Peyer's patch (tissue), 4 donors: ENCODE data around the gene LHFPL5. TPM values are rescaled to one million over a fixed set of nuclear protein-coding genes. Genes with fewer than 3 reads are reported as not detected.
A peak's percentile ranks its signal among the peaks of the same experiment; 100 is the strongest.

Experiments
- DNase-seq, 3 donors: peaks; one replicate each; pipeline ENCODE4 v3.0.0-alpha.2; 2017 to 2019
- H3K27ac ChIP-seq, 4 donors: fragments of 200-600 bp; sonication (generic); one replicate each; pipeline ENCODE4 v1.5.1; 2016 to 2019
- H3K27me3 ChIP-seq, 2 donors: fragments of 200-600 bp; sonication (generic); one replicate each; pipeline ENCODE4 v1.5.1; 2019
- H3K36me3 ChIP-seq, 3 donors: fragments of 200-600 bp; sonication (generic); one replicate each; pipeline ENCODE4 v1.5.1; 2016 to 2019
- H3K4me1 ChIP-seq, 4 donors: fragments of 200-600 bp; sonication (generic); one replicate each; pipeline ENCODE4 v1.5.1; 2016 to 2019
- H3K4me3 ChIP-seq, 4 donors: fragments of 200-600 bp; sonication (generic); 1 replicate in 3 of 4; 2 replicates in 1 of 4; pipeline ENCODE4 v1.5.1; 2016 to 2019; ENCODE audit warnings: mild to moderate bottlenecking in 1 of 4
- H3K9me3 ChIP-seq, 4 donors: fragments of 200-600 bp; sonication (generic); one replicate each; pipeline ENCODE4 v1.5.1; 2016 to 2019; ENCODE audit warnings: mild to moderate bottlenecking in 1 of 4
- POLR2A ChIP-seq, 2 donors: fragments of 450-650 bp; IDR thresholded peaks; one replicate each; pipeline ENCODE4 v1.5.1; 2017; ENCODE audit warnings: antibody characterized with exemption in 2 of 2, mild to moderate bottlenecking in 2 of 2, moderate library complexity in 2 of 2
- total RNA-seq, 4 donors: library from RNA; depleted of rRNA; stranded (reverse); fragments of >200 nt; gene quantifications; one replicate each; pipeline ENCODE4 v1.1.0, GENCODE V29; 2016
- TF ChIP-seq, protein P1 (sequence below), 6 experiments: fragments of 450-650 bp in 4 of 6; fragments of 200-600 bp in 2 of 6; sonication (generic) in 1 of 6; IDR thresholded peaks; one replicate each; pipeline ENCODE4 v1.5.1; 2017 to 2019; ENCODE audit warnings: antibody characterized with exemption in 6 of 6, mild to moderate bottlenecking in 3 of 6, moderate library complexity in 1 of 6

Gene LHFPL5
- total RNA-seq, 4 donors from 2014 or later, result not detected

DNA sequence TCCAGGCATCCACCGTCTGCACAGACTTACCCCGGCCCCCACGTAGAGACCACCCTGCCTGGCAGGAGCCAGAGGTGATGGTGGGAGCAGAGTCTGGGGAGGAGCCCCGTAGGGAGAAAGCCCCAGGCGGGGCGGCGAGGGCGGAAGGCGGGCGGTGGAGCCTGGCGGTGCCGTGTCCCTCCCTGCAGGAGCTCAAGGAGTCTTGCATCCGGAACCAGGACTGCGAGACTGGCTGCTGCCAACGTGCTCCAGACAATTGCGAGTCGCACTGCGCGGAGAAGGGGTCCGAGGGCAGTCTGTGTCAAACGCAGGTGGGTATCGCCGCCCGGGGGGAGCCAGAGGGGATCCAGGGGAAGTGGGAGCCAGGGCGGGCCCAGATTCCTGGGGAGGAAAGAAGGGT is 18.3 kb upstream of the LHFPL5 start:
- Histone ChIP-seq H3K36me3 (no peaks in the 10 kb centered on the region), H3K4me1 (no peaks in the 10 kb centered on the region), H3K4me3 (no peak overlapping the region), H3K27ac (no peak overlapping the region), H3K27me3 (peaks cover 0 to 3% of the 10 kb centered on the region in 2 donors), H3K9me3 (no peaks in the 10 kb centered on the region)
- TF ChIP-seq, protein P1, sequence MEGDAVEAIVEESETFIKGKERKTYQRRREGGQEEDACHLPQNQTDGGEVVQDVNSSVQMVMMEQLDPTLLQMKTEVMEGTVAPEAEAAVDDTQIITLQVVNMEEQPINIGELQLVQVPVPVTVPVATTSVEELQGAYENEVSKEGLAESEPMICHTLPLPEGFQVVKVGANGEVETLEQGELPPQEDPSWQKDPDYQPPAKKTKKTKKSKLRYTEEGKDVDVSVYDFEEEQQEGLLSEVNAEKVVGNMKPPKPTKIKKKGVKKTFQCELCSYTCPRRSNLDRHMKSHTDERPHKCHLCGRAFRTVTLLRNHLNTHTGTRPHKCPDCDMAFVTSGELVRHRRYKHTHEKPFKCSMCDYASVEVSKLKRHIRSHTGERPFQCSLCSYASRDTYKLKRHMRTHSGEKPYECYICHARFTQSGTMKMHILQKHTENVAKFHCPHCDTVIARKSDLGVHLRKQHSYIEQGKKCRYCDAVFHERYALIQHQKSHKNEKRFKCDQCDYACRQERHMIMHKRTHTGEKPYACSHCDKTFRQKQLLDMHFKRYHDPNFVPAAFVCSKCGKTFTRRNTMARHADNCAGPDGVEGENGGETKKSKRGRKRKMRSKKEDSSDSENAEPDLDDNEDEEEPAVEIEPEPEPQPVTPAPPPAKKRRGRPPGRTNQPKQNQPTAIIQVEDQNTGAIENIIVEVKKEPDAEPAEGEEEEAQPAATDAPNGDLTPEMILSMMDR (IDR thresholded peaks at IDR 0.05), result no peak
- TF ChIP-seq POLR2A (IDR thresholded peaks at IDR 0.05), result no peak
- no peak for DNase-seq

DNA sequence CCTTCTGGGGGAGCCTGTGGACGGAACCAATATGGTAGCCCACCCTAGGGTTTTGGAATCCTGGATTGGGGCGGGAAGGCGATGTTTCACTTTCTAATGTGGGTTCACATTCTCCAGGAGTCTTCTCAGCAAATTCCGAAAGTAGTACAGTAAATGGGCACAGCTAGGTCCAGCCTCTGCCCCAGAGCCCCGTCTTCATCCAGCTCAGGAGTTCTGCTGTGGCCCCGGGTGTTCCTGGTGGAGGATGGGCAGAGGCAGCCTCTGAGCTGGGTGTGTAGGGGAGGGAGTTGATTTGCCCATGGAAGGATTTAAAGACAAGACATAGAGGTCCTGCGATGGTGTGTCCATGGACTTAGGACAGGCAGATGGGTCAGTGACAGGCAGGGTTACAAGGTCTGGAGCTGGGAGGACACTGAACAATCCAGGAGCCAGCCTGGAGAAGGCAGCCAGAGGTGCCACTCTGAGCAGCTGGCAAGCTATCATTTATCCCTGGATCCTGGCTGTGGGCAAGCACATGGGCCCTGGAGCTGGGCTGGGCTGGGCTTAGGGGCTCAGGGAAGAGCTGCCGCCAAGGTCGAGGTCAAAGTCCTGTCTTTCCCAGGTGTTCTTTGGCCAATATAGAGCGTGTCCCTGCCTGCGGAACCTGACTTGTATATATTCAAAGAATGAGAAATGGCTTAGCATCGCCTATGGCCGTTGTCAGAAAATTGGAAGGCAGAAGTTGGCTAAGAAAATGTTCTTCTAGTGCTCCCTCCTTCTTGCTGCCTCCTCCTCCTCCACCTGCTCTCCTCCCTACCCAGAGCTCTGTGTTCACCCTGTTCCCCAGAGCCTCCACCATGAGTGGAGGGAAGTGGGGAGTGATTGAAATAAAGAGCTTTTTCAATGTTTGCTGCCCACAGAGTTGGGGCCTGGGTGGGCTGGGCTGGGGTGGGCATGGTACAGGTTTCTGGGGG is 17.6 kb upstream of the LHFPL5 start:
- no peak overlapping the region for H3K4me3 ChIP-seq
- H3K4me1 ChIP-seq, result no peaks in the 10 kb centered on the region
- DNase-seq, result no peak
- peaks cover 0 to 3% of the 10 kb centered on the region in 2 donors for H3K27me3 ChIP-seq
- TF ChIP-seq, protein P1 (IDR thresholded peaks at IDR 0.05), result no peak
- no peak for TF ChIP-seq POLR2A (IDR thresholded peaks at IDR 0.05)
- no peaks in the 10 kb centered on the region for H3K9me3 ChIP-seq
- no peak overlapping the region for H3K27ac ChIP-seq
- no peaks in the 10 kb centered on the region for H3K36me3 ChIP-seq

DNA sequence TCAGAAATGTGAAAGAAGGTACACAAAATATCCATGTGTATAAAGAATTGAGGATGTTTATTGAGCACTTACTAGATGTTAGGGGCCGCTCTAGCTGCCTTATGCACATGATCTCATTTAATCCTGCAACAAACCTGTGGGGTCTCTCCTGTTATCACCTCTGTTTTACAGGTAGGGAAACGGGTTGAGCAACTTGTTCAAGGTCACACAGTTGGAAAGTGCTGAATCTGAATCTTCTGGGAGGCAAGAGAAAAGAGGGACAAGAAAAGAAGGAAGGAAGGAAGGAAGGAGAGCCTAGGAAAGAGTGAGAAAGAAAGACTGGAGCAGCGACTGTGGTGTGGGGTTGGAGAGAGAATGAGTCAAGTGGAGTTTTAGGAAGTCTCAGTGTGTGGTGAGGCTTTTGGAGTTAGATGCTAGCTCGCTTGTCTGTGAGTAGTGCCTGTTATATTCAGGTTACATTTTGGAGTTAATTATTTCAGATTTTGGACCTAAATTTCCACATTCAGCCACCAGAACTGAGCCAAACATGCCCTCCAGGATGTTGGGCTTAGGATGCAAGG is 16.6 kb upstream of the LHFPL5 start:
- Histone ChIP-seq H3K27me3 (peaks cover 0 to 3% of the 10 kb centered on the region in 2 donors), H3K27ac (no peak overlapping the region), H3K36me3 (no peaks in the 10 kb centered on the region), H3K4me1 (no peaks in the 10 kb centered on the region), H3K4me3 (no peak overlapping the region), H3K9me3 (no peaks in the 10 kb centered on the region)
- TF ChIP-seq, protein P1 (IDR thresholded peaks at IDR 0.05), result no peak
- TF ChIP-seq POLR2A (IDR thresholded peaks at IDR 0.05), result no peak
- no peak for DNase-seq

DNA sequence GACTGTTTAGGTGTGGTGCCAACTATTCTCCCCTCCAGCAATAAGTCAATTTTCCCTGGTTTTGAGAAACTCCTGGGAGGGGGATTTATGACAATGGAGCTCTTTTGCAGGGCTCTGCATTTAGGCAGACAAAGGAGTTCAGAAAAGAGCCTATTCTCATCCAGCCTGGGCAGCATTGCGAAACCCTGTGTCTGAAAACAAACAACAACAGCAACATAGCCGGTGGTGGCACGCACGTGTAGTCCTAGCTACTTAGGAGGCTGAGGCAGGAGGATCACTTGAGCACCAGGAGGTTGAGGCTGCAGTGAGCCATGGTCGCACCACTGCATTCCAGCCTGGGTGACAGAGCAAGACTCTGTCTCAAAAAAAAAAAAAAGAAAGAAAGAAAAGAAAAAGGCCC is 14.5 kb upstream of the LHFPL5 start:
- no peaks in the 10 kb centered on the region for H3K9me3 ChIP-seq
- H3K4me1 ChIP-seq, result no peaks in the 10 kb centered on the region

DNA sequence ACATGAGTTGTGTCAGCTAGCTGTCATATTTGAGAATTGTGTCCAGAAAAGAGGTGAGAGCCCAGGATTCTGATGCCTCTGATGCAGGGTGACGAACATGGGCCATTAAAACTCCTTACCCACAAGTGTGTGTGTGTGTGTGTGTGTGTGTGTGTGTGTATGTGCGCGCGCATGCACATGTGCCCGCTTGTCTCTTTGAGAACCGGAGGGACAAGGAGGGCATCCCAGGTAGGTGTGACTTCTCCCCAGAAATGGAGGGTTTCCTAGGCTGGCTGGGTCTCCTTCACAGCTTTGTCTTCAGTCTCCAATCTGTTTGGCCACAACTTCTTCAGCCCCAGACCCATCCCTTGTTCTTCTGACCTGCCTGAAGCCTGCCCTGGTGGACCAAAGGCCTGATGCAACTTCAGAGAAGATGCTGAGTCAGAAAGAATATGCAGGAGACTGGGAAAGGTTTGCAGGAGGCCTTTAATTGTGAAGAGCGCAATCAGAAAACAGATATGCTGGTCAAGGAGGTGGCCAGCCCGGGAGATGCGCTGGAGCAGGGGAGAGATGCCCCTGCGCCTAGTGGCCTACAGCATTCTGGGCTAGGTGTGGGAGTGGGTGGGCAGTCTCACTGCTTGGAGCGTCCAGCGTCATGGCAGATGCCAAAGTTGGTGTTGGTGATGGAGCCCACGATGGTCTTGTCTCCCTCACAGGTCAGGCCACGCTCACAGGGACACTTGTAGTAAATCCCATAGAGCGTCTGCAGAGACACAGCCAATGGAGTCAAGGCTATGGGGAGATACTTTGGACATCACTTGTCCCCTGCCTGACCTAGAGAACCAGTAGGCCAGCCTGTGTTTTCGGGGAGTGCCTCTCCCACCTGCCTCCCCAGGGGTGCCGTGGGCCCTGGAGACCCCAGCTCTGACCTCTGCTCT is 10.4 kb upstream of the LHFPL5 start:
- H3K4me3 ChIP-seq, result no peak overlapping the region
- H3K27ac ChIP-seq, result no peak overlapping the region
- H3K36me3 ChIP-seq, result no peaks in the 10 kb centered on the region
- no peaks in the 10 kb centered on the region for H3K9me3 ChIP-seq
- TF ChIP-seq POLR2A (IDR thresholded peaks at IDR 0.05), result no peak
- TF ChIP-seq, protein P1 (IDR thresholded peaks at IDR 0.05), result no peak
- DNase-seq, result peak in 1 of 3 donors; percentile 40
- H3K27me3 ChIP-seq, result no peaks in the 10 kb centered on the region
- H3K4me1 ChIP-seq, result no peaks in the 10 kb centered on the region

More for the DNA sequence above, 14.5 kb upstream of the LHFPL5 start:
- no peak overlapping the region for H3K4me3 ChIP-seq
- no peak overlapping the region for H3K27ac ChIP-seq
- H3K27me3 ChIP-seq, result peaks cover 0 to 3% of the 10 kb centered on the region in 2 donors
- no peak for DNase-seq
- TF ChIP-seq, protein P1 (IDR thresholded peaks at IDR 0.05), result no peak
- no peak for TF ChIP-seq POLR2A (IDR thresholded peaks at IDR 0.05)
- H3K36me3 ChIP-seq, result no peaks in the 10 kb centered on the region
